ENCODE measurements around the gene ARHGAP26.
"Not testable (repeated sequence)": the region's sequence is repeated elsewhere in the genome, so short reads cannot be mapped to it uniquely, and the experiment has no call there.

Gene ARHGAP26

GRCh38 chr5:143203301-143203956, 433.3 kb downstream of the ARHGAP26 start:
- not testable (repeated sequence) for DNase-seq

- DNase-seq = no peak
These were observed 434.5 kb downstream of the ARHGAP26 start for GRCh38 chr5:143204474-143205246.

- no peak for DNase-seq
These were observed 435.2 kb downstream of the ARHGAP26 start for GRCh38 chr5:143205386-143205785.

GRCh38 chr5:143205883-143206195, 435.7 kb downstream of the ARHGAP26 start:
- no peak for DNase-seq

- no peak for DNase-seq
These were observed 436.2 kb downstream of the ARHGAP26 start for GRCh38 chr5:143206196-143207053.

- no peak for DNase-seq
These were observed 436.9 kb downstream of the ARHGAP26 start for GRCh38 chr5:143207058-143207457.

GRCh38 chr5:143207563-143208364, 437.6 kb downstream of the ARHGAP26 start:
- DNase-seq = no peak

GRCh38 chr5:143208365-143208641, 438.1 kb downstream of the ARHGAP26 start:
- no peak for DNase-seq

- no peak for DNase-seq
These were observed 438.8 kb downstream of the ARHGAP26 start for GRCh38 chr5:143208781-143209510.

- DNase-seq = no peak
These were observed 439.8 kb downstream of the ARHGAP26 start for GRCh38 chr5:143209881-143210395.

GRCh38 chr5:143210576-143210975, 440.4 kb downstream of the ARHGAP26 start:
- no peak for DNase-seq

- DNase-seq = no peak
These were observed 442.1 kb downstream of the ARHGAP26 start for GRCh38 chr5:143212261-143212660.

GRCh38 chr5:143213231-143213850, 443.2 kb downstream of the ARHGAP26 start:
- no peak for DNase-seq

GRCh38 chr5:143213851-143214363, 443.7 kb downstream of the ARHGAP26 start:
- no peak for DNase-seq

- DNase-seq = no peak
These were observed 444.3 kb downstream of the ARHGAP26 start for GRCh38 chr5:143214458-143214857.

- DNase-seq = no peak
These were observed 444.7 kb downstream of the ARHGAP26 start for GRCh38 chr5:143214890-143215289.

GRCh38 chr5:143215690-143216089, 445.5 kb downstream of the ARHGAP26 start:
- no peak for DNase-seq

- no peak for DNase-seq
These were observed 446.0 kb downstream of the ARHGAP26 start for GRCh38 chr5:143216211-143216610.

GRCh38 chr5:143217065-143217803, 447.1 kb downstream of the ARHGAP26 start:
- DNase-seq = no peak

GRCh38 chr5:143217804-143218160, 447.6 kb downstream of the ARHGAP26 start:
- no peak for DNase-seq

Measured in CD4-positive, alpha-beta T cell treated with Interleukin-21 for 1 hour (primary cell).